Measurements from ENCODE around the gene PHF21B. TPM values are rescaled to one million over a fixed set of nuclear protein-coding genes. Genes with fewer than 3 reads are reported as not detected.

The PHF21B gene
- total and polyA plus RNA-seq, 2 donors = 0.52 to 0.82 TPM

DNA sequence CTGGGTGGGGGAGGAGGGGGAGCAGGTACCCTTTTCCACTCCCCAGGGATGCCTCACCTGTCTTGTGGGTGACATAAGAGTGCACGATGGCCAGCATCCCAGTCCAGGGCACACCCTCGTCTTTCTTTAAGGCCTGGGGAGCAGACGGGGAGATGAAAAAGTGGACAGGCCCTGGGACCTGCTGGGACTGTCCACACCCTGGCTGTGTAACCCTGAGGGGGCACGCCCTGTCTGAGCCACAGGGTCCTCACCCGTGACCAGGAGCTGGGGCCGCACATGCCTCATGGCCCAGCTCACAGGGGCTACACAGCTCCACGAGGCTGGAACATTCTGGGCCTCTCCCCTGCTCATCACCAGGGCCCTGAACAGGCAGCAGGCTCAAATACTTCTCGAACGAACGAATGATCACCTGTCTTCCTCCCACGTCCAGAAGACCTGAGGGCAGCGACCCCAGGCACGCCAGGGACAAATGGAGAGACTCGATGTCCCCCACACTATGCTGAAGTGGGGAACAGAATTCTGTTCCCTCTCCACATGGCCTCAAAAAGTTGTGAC, 123.9 kb downstream of the PHF21B start:
- no peak for DNase-seq (ENCODE audit: low read depth in 6 of 9, low spot score in 9 of 9)
- no peaks in the 10 kb centered on the region for H3K36me3 ChIP-seq (ENCODE audit: control insufficient read depth in 2 of 2, insufficient read depth in 2 of 2, low read length in 1 of 2)
- H3K4me1 ChIP-seq (ENCODE audit: control insufficient read depth in 2 of 2, insufficient read depth in 2 of 2, low read length in 2 of 2) = no peaks in the 10 kb centered on the region
- H3K4me3 ChIP-seq (ENCODE audit: low read length in 2 of 2) = no peak overlapping the region
- no peaks in the 10 kb centered on the region for H3K9me3 ChIP-seq (ENCODE audit: control insufficient read depth in 2 of 2, insufficient read depth in 1 of 2, low read length in 1 of 2)
- H3K27ac ChIP-seq (ENCODE audit: low read depth in 1 of 2, low read length in 1 of 2) = no peak overlapping the region
- H3K27me3 ChIP-seq (ENCODE audit: control insufficient read depth in 2 of 2, insufficient read depth in 1 of 2, low read length in 1 of 2) = no peaks in the 10 kb centered on the region
- 93% methylated on average over 14 of the region's 14 CpGs for WGBS

DNA sequence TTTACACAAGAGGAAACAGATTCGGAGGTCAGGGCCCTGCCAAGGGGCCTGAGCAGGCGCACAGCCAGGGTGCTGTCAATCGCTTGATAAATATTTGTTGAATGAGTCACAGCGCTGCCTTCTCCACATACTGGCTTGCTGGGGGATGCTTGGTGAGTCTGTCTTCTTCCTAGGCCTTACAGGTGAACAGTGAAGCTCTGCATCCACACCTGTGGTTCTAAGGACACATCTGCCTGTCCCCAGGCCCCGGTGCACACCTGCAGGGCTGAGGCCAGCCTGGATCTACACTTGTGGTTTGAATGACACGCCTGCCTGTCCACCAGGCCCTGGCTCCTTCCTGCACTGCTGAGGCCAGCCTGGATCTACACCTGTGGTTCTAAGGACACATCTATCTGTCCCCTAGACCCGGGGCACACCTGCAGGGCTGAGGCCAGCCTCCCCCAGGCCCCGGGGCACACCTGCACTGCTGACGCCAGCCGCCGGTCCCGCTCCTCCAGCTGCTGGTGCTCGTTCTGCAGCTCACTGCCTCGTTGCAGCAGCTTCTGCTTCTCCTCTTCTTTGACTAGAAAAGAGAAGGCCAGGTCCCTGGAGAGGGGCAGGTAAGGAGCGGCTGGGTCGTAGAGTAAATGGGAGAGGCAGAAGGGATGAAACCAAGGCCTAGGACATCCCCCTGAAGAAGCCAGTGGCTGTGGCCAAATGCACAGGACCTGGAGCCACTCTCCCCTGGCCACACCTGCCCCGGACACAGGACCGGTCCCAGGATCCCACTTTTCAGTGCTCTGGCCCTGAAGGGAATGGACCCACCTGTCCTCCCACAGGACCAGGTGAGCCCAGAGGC, 124.6 kb downstream of the PHF21B start:
- no peak for DNase-seq (ENCODE audit: low read depth in 6 of 9, low spot score in 9 of 9)

GRCh38 chr22:44884562-44884961, 125.2 kb downstream of the PHF21B start:
- no peaks in the 10 kb centered on the region for H3K4me1 ChIP-seq (ENCODE audit: control insufficient read depth in 2 of 2, insufficient read depth in 2 of 2, low read length in 2 of 2)
- no peak overlapping the region for H3K4me3 ChIP-seq (ENCODE audit: low read length in 2 of 2)
- DNase-seq (ENCODE audit: low read depth in 6 of 9, low spot score in 9 of 9) = no peak
- no peaks in the 10 kb centered on the region for H3K9me3 ChIP-seq (ENCODE audit: control insufficient read depth in 2 of 2, insufficient read depth in 1 of 2, low read length in 1 of 2)
- no peaks in the 10 kb centered on the region for H3K27me3 ChIP-seq (ENCODE audit: control insufficient read depth in 2 of 2, insufficient read depth in 1 of 2, low read length in 1 of 2)
- H3K27ac ChIP-seq (ENCODE audit: low read depth in 1 of 2, low read length in 1 of 2) = no peak overlapping the region
- 93% methylated on average over 1 of the region's 1 CpG for WGBS
- H3K36me3 ChIP-seq (ENCODE audit: control insufficient read depth in 2 of 2, insufficient read depth in 2 of 2, low read length in 1 of 2) = no peaks in the 10 kb centered on the region

More for the DNA sequence above, 124.6 kb downstream of the PHF21B start:
- 93% methylated on average over 18 of the region's 18 CpGs for WGBS
- Histone ChIP-seq H3K36me3 (ENCODE audit: control insufficient read depth in 2 of 2, insufficient read depth in 2 of 2, low read length in 1 of 2) (no peaks in the 10 kb centered on the region), H3K27ac (ENCODE audit: low read depth in 1 of 2, low read length in 1 of 2) (no peak overlapping the region), H3K4me3 (ENCODE audit: low read length in 2 of 2) (no peak overlapping the region), H3K9me3 (ENCODE audit: control insufficient read depth in 2 of 2, insufficient read depth in 1 of 2, low read length in 1 of 2) (no peaks in the 10 kb centered on the region), H3K27me3 (ENCODE audit: control insufficient read depth in 2 of 2, insufficient read depth in 1 of 2, low read length in 1 of 2) (no peaks in the 10 kb centered on the region), H3K4me1 (ENCODE audit: control insufficient read depth in 2 of 2, insufficient read depth in 2 of 2, low read length in 2 of 2) (no peaks in the 10 kb centered on the region)

- H3K27me3 ChIP-seq (ENCODE audit: control insufficient read depth in 2 of 2, insufficient read depth in 1 of 2, low read length in 1 of 2) = no peaks in the 10 kb centered on the region
These were observed 126.8 kb downstream of the PHF21B start for GRCh38 chr22:44883011-44883421.

DNA sequence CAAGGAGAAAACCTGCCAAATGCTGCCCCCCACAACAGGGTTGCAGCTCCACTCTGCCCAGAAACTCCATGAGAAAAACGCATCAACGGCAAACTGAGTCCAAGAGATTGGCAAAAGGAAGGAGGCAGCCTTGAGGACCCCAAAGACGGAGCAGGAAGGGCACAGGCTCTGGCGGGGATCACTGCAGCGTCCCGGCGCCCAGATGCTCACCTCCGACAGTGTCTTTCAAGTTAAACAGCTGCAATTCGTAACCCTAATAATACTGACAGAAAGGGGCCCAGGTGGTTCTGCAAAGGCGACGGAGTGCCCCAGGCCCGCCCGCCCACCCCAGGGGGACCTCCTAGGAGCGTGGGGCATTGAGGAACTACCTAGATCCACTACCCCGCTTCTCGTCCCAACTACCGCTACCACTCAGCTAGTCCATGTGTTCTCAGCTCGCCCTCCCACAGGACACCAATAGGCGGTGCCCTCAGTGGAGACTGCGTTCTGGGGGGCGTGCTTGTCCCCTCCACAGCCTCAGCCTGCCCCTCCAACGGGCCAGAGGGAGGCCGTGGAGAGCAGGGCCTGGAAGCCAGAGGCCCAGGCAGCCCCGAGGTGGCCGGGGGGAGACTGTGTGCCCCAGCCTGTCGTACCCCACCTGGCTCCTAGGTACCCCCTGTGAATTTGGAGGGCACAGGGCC, 127.4 kb downstream of the PHF21B start:
- Histone ChIP-seq H3K9me3 (ENCODE audit: control insufficient read depth in 2 of 2, insufficient read depth in 1 of 2, low read length in 1 of 2) (no peaks in the 10 kb centered on the region), H3K36me3 (ENCODE audit: control insufficient read depth in 2 of 2, insufficient read depth in 2 of 2, low read length in 1 of 2) (no peaks in the 10 kb centered on the region), H3K27me3 (ENCODE audit: control insufficient read depth in 2 of 2, insufficient read depth in 1 of 2, low read length in 1 of 2) (no peaks in the 10 kb centered on the region), H3K4me3 (ENCODE audit: low read length in 2 of 2) (no peak overlapping the region), H3K27ac (ENCODE audit: low read depth in 1 of 2, low read length in 1 of 2) (no peak overlapping the region), H3K4me1 (ENCODE audit: control insufficient read depth in 2 of 2, insufficient read depth in 2 of 2, low read length in 2 of 2) (no peaks in the 10 kb centered on the region)
- DNase-seq (ENCODE audit: low read depth in 6 of 9, low spot score in 9 of 9) = no peak
- 93% methylated on average over 26 of the region's 26 CpGs for WGBS

More at GRCh38 chr22:44883011-44883421, 126.8 kb downstream of the PHF21B start:
- H3K36me3 ChIP-seq (ENCODE audit: control insufficient read depth in 2 of 2, insufficient read depth in 2 of 2, low read length in 1 of 2) = no peaks in the 10 kb centered on the region
- 95% methylated on average over 12 of the region's 12 CpGs for WGBS
- no peaks in the 10 kb centered on the region for H3K4me1 ChIP-seq (ENCODE audit: control insufficient read depth in 2 of 2, insufficient read depth in 2 of 2, low read length in 2 of 2)
- no peak overlapping the region for H3K4me3 ChIP-seq (ENCODE audit: low read length in 2 of 2)
- no peak for DNase-seq (ENCODE audit: low read depth in 6 of 9, low spot score in 9 of 9)
- H3K9me3 ChIP-seq (ENCODE audit: control insufficient read depth in 2 of 2, insufficient read depth in 1 of 2, low read length in 1 of 2) = no peaks in the 10 kb centered on the region
- H3K27ac ChIP-seq (ENCODE audit: low read depth in 1 of 2, low read length in 1 of 2) = no peak overlapping the region

GRCh38 chr22:44881624-44882023, 128.2 kb downstream of the PHF21B start:
- no peak for DNase-seq (ENCODE audit: low read depth in 6 of 9, low spot score in 9 of 9)
- WGBS = 91% methylated on average over 24 of the region's 24 CpGs
- H3K27me3 ChIP-seq (ENCODE audit: control insufficient read depth in 2 of 2, insufficient read depth in 1 of 2, low read length in 1 of 2) = no peaks in the 10 kb centered on the region
- H3K36me3 ChIP-seq (ENCODE audit: control insufficient read depth in 2 of 2, insufficient read depth in 2 of 2, low read length in 1 of 2) = no peaks in the 10 kb centered on the region
- H3K27ac ChIP-seq (ENCODE audit: low read depth in 1 of 2, low read length in 1 of 2) = no peak overlapping the region
- no peak overlapping the region for H3K4me3 ChIP-seq (ENCODE audit: low read length in 2 of 2)
- H3K9me3 ChIP-seq (ENCODE audit: control insufficient read depth in 2 of 2, insufficient read depth in 1 of 2, low read length in 1 of 2) = no peaks in the 10 kb centered on the region
- no peaks in the 10 kb centered on the region for H3K4me1 ChIP-seq (ENCODE audit: control insufficient read depth in 2 of 2, insufficient read depth in 2 of 2, low read length in 2 of 2)

- H3K4me3 ChIP-seq (ENCODE audit: low read length in 2 of 2) = no peak overlapping the region
- H3K36me3 ChIP-seq (ENCODE audit: control insufficient read depth in 2 of 2, insufficient read depth in 2 of 2, low read length in 1 of 2) = no peaks in the 10 kb centered on the region
- no peaks in the 10 kb centered on the region for H3K9me3 ChIP-seq (ENCODE audit: control insufficient read depth in 2 of 2, insufficient read depth in 1 of 2, low read length in 1 of 2)
- no peak for DNase-seq (ENCODE audit: low read depth in 6 of 9, low spot score in 9 of 9)
- H3K4me1 ChIP-seq (ENCODE audit: control insufficient read depth in 2 of 2, insufficient read depth in 2 of 2, low read length in 2 of 2) = no peaks in the 10 kb centered on the region
- H3K27me3 ChIP-seq (ENCODE audit: control insufficient read depth in 2 of 2, insufficient read depth in 1 of 2, low read length in 1 of 2) = no peaks in the 10 kb centered on the region
- 94% methylated on average over 19 of the region's 19 CpGs for whole genome bisulfite sequencing
- H3K27ac ChIP-seq (ENCODE audit: low read depth in 1 of 2, low read length in 1 of 2) = no peak overlapping the region
These were observed 129.1 kb downstream of the PHF21B start for GRCh38 chr22:44880610-44881290.

GRCh38 chr22:44879301-44879680, 130.5 kb downstream of the PHF21B start:
- Histone ChIP-seq H3K4me1 (ENCODE audit: control insufficient read depth in 2 of 2, insufficient read depth in 2 of 2, low read length in 2 of 2) (no peaks in the 10 kb centered on the region), H3K27me3 (ENCODE audit: control insufficient read depth in 2 of 2, insufficient read depth in 1 of 2, low read length in 1 of 2) (no peaks in the 10 kb centered on the region), H3K4me3 (ENCODE audit: low read length in 2 of 2) (no peak overlapping the region), H3K27ac (ENCODE audit: low read depth in 1 of 2, low read length in 1 of 2) (no peak overlapping the region), H3K36me3 (ENCODE audit: control insufficient read depth in 2 of 2, insufficient read depth in 2 of 2, low read length in 1 of 2) (no peaks in the 10 kb centered on the region), H3K9me3 (ENCODE audit: control insufficient read depth in 2 of 2, insufficient read depth in 1 of 2, low read length in 1 of 2) (no peaks in the 10 kb centered on the region)
- no peak for DNase-seq (ENCODE audit: low read depth in 6 of 9, low spot score in 9 of 9)
- 95% methylated on average over 12 of the region's 12 CpGs for WGBS

All from thymus (tissue), 11 donors.